Ovary (tissue), 9 donors: ENCODE measurements around the gene CDH24. TPM values are rescaled to one million over a fixed set of nuclear protein-coding genes. Genes with fewer than 3 reads are reported as not detected.

Source experiments
- DNase-seq, 5 donors: peaks; one replicate each; pipeline ENCODE4 v3.0.0-alpha.2; 2019 to 2020
- H3K27ac ChIP-seq, 2 donors: fragments of 200-600 bp; one replicate each; pipeline versions ENCODE4 v1.5.1 to v1.8.0; 2019 to 2022
- H3K27me3 ChIP-seq: fragments of 200-600 bp; one replicate; pipeline ENCODE4 v1.8.0; 2022
- H3K36me3 ChIP-seq: fragments of 200-600 bp; sonication (generic); one replicate; pipeline ENCODE4 v1.5.1; 2019
- H3K4me1 ChIP-seq: one replicate; pipeline ENCODE4 v1.8.1; 2013; ENCODE audit warnings: mild to moderate bottlenecking, moderate library complexity; ENCODE audit not compliant: insufficient read depth
- H3K4me3 ChIP-seq: fragments of 200-600 bp; sonication (generic); one replicate; pipeline ENCODE4 v1.5.1; 2017
- H3K9me3 ChIP-seq, 2 donors: fragments of 200-600 bp in 1 of 2; sonication (generic) in 1 of 2; one replicate each; pipeline versions ENCODE4 v1.5.1 to v1.8.1; 2013 to 2019; ENCODE audit warnings: mild to moderate bottlenecking in 1 of 2, moderate library complexity in 1 of 2
- EP300 ChIP-seq: sonication (generic); formaldehyde crosslinking; IDR thresholded peaks from one replicate; pipeline ENCODE4 v1.6.1; 2017; ENCODE audit warnings: antibody characterized with exemption
- POLR2A ChIP-seq: fragments of 450-650 bp; IDR thresholded peaks from one replicate; pipeline ENCODE4 v1.6.1; 2017; ENCODE audit warnings: antibody characterized with exemption, mild to moderate bottlenecking, moderate library complexity
- WGBS, 3 donors: extraction: QIAGEN DNeasy Blood & Tissue Kit in 1 of 3; methylation state at CpG; one replicate each; pipeline versions ENCODE4 v1.1.5 to v1.1.7; 2013 to 2017; 5-methylcytosine and 5-hydroxymethylcytosine counted together
- intact Hi-C, 4 donors: fragments of 100-400 bp; cut with DNase I; formaldehyde crosslinking; loops; one replicate each; pipeline versions ENCODE4 v1.11.0 to v1.15.1; 2022 to 2023
- polyA plus RNA-seq, 2 donors: library from polyadenylated mRNA; stranded (reverse); fragments of 200-250 nt in 1 of 2; fragments of 350-450 nt in 1 of 2; fragmentation: Illumina TruSeq in 1 of 2; extraction: RNeasy Lipid Tissue Mini Kit (QIAGEN cat#74804) in 1 of 2; gene quantifications; one replicate each; pipeline ENCODE4 v1.2.3, GENCODE V29; 2013 to 2014
- total RNA-seq, 7 donors: library from RNA; depleted of rRNA in 2 of 7; stranded (reverse); fragments of >200 nt in 2 of 7; fragmentation: NEBNext Ultra II Directional in 3 of 7; extraction: Animal tissue kit (Norgen Biotek cat#: 25700) in 3 of 7; gene quantifications; one replicate each; pipeline versions ENCODE4 v1.1.0 to v1.2.4, GENCODE V29; 2016 to 2023
- TF ChIP-seq, protein P1 (sequence below), 3 donors: fragments of 450-650 bp in 2 of 3; fragments of 200-600 bp in 1 of 3; IDR thresholded peaks; one replicate each; pipeline versions ENCODE4 v1.5.1 to v1.8.0; 2016 to 2022; ENCODE audit warnings: antibody characterized with exemption in 3 of 3, mild to moderate bottlenecking in 1 of 3
- donor health status: DM: no; HTN: no; CAD: no; lungs with moderate emphysema.
- donor health status: DM: no; HTN: no; CAD: no.
- donor health status: Bipolar disorder and iron deficiency.
- donor health status: DM: yes; HTN: yes; CAD: no.
- donor health status: DM: no; HTN: no; CAD: no.
- donor health status: DM: yes; HTN: yes; CAD: no.

CDH24 gene
- total and polyA plus RNA-seq, 9 donors, result 1.0 to 6.6 (median 2.3) TPM

DNA sequence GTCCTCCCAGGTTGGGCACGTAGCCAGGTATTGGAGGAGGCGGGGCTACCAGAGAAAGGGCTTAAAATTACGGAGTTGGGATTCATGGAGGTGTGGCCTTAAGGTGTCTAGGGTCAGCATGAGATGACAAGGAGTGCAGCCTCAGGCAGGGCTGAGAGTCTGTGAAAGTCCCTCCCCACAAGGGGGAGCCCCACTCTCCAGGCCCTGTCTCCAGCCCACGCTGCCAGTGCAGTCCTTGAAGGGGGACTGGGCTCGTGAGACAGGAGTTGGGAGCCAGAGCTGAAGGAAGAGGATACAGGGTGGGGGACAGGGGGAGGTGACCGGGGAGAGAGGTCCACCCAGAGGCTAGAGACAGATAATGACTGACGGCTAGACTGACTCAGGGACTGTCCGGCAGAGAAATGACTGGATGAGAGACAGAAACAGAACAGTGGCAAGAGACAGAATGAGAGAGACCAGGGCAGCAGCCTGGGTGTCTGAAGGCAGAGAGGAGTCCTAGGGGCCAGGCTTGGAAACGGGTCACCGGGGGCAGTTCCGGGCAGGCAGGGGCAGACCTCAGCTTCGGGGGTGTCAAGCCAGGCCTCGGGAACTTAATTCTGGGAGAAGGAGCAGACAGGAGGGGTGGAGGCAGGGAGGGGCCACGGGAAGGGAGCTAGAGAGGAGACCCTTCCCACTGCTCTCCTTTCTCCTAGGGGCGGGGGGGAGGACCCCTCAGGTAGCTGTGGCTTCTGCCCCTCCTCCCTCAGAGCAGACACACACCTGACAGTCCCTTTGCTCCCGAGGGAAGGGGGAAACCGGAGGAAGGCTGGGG lies 970 bp downstream of the CDH24 start:
- Histone ChIP-seq H3K36me3 (no peaks in the 10 kb centered on the region), H3K9me3 (no peaks in the 10 kb centered on the region), H3K4me3 (no peak overlapping the region), H3K27me3 (no peaks in the 10 kb centered on the region), H3K27ac (no peak overlapping the region), H3K4me1 (no peaks in the 10 kb centered on the region)
- intact Hi-C loops, result loop anchor here in 3 of 4 donors (2.0 to 5.0 kb wide), 2 partner anchors 69 to 70 kb away; no protein-coding TSS in a partner anchor
- peak in 4 of 5 donors; percentile 36 to 59 (median 50) for DNase-seq
- WGBS, 3 donors, result 7 to 16% (median 10%) methylated on average over 17 of the region's 17 CpGs
- TF ChIP-seq, protein P1, sequence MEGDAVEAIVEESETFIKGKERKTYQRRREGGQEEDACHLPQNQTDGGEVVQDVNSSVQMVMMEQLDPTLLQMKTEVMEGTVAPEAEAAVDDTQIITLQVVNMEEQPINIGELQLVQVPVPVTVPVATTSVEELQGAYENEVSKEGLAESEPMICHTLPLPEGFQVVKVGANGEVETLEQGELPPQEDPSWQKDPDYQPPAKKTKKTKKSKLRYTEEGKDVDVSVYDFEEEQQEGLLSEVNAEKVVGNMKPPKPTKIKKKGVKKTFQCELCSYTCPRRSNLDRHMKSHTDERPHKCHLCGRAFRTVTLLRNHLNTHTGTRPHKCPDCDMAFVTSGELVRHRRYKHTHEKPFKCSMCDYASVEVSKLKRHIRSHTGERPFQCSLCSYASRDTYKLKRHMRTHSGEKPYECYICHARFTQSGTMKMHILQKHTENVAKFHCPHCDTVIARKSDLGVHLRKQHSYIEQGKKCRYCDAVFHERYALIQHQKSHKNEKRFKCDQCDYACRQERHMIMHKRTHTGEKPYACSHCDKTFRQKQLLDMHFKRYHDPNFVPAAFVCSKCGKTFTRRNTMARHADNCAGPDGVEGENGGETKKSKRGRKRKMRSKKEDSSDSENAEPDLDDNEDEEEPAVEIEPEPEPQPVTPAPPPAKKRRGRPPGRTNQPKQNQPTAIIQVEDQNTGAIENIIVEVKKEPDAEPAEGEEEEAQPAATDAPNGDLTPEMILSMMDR (IDR thresholded peaks at IDR 0.05), result peak; percentile 17 to 22 (median 19)
- TF ChIP-seq POLR2A (no peak), EP300 (no peak)

DNA sequence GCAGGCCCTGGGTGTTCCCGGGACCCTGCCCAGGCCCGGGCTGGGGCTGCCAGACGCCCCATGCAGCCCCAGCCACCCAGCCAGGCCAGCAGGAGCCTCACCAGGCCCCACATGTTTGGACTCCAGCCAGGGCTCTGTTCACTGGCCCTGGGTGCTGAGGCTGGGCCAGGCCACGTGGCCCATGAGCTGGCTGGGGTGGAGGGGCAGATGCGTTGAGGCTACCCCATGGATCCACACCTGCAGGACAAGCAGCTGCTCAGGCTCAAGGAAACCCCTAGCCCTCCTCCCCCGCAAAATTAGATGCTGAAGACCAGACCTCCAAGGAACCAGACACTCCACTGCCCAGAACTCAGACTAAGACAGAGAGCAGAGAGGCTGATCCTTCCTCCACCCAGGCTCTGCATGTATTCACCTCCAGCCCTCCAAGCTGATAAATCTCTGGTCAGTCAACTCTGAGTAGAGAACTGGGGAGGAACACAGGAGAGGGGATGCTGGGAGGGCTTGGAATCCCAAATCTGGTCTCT lies 1.6 kb downstream of the CDH24 start:
- TF ChIP-seq POLR2A, result no peak
- TF ChIP-seq, protein P1 (IDR thresholded peaks at IDR 0.05), result no peak
- WGBS, 3 donors, result 60 to 77% (median 71%) methylated on average over 6 of the region's 6 CpGs
- DNase-seq, result peak in 3 of 5 donors; percentile 33 to 54 (median 36)

DNA sequence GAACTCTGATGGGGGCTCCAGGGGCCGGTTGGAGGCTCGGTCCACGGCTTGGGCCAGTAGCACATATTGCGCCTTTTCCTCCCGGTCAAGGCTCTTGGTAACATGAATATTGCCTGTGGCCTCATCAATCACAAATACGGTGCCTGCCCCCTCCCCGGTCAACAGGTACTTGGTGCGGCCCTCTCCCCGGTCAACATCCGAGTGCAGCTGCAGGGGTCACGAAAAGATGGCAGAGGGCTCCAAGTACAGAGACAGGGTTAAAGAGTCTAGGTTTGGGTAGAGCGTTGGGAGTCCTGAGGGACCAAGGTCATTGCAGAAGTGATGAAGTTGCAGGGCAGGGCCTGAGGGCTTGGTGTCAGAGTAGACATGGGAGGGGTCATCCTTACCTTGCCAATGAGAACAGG lies 2.2 kb downstream of the CDH24 start:
- Histone ChIP-seq H3K9me3 (no peaks in the 10 kb centered on the region), H3K27ac (no peak overlapping the region), H3K4me3 (no peak overlapping the region), H3K4me1 (no peaks in the 10 kb centered on the region), H3K36me3 (no peaks in the 10 kb centered on the region), H3K27me3 (no peaks in the 10 kb centered on the region)
- WGBS, 3 donors, result 96 to 97% (median 97%) methylated on average over 12 of the region's 12 CpGs
- DNase-seq, result peak in 1 of 5 donors; percentile 17
- no peak for TF ChIP-seq POLR2A
- TF ChIP-seq, protein P1 (IDR thresholded peaks at IDR 0.05), result no peak
- TF ChIP-seq EP300, result no peak
- intact Hi-C loops, result loop anchor here in 2 of 4 donors (5.0 kb wide), 1 partner anchor 68 kb away; no protein-coding TSS in a partner anchor

More for the DNA sequence above, 1.6 kb downstream of the CDH24 start:
- intact Hi-C loops, result loop anchor here in 3 of 4 donors (2.0 to 5.0 kb wide), 2 partner anchors 68 to 69 kb away; no protein-coding TSS in a partner anchor
- H3K4me1 ChIP-seq, result no peaks in the 10 kb centered on the region
- H3K27me3 ChIP-seq, result no peaks in the 10 kb centered on the region
- H3K9me3 ChIP-seq, result no peaks in the 10 kb centered on the region
- no peak overlapping the region for H3K27ac ChIP-seq
- no peaks in the 10 kb centered on the region for H3K36me3 ChIP-seq
- H3K4me3 ChIP-seq, result no peak overlapping the region

DNA sequence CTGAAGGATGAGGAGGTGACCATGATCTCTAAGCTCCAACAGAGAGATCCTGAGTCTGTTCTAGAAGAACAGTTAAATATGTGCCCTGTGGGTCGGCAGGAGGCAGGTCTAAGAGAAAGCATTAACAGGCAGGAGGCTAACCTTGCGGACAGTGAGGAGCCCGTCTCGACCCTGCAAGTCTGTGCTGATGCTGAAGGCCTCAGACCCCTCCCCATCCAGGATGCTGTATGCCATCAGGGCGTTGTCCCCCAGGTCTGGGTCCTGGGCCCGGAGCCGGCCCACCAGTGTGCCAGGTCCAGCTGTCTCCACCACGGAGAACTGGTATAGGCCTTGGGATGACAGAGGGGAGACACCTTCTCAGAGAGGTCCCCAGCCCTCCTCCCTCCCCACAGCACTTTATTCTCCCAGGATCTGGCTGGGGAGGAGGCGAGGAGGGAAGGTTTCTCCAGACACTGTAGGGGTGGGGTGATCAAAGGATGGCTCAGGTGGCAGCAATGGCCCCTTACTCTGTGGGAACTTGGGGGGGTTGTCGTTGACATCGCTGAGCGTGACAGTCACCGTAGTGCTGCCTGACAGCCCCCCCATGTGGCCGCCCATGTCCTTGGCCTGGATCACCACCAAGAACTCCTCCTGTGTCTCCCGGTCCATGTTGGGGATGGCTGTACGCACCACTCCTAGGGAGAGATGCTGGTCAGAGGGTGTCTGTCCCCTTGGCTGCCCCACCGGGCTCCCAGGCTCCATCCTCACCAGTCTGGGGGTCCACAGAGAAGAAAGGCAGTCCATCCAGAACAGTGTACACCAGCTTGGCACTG lies 3.1 kb downstream of the CDH24 start:
- peak in 2 of 5 donors; percentile 25 to 40 for DNase-seq
- Histone ChIP-seq H3K4me3 (no peak overlapping the region), H3K4me1 (no peaks in the 10 kb centered on the region), H3K27ac (no peak overlapping the region), H3K9me3 (no peaks in the 10 kb centered on the region), H3K27me3 (no peaks in the 10 kb centered on the region), H3K36me3 (no peaks in the 10 kb centered on the region)
- TF ChIP-seq, protein P1 (IDR thresholded peaks at IDR 0.05), result no peak
- TF ChIP-seq POLR2A (no peak), EP300 (no peak)
- intact Hi-C loops, result loop anchor here in 1 of 4 donors (5.0 kb wide), 1 partner anchor 57 kb away; no protein-coding TSS in a partner anchor
- 81 to 84% (median 81%) methylated on average over 16 to 17 of the region's 17 CpGs for WGBS, 3 donors
